WTC11 (cell line): ENCODE data around the gene LECT2. TPM values are rescaled to one million over a fixed set of nuclear protein-coding genes. Genes with fewer than 3 reads are reported as not detected.

Experiments
- ATAC-seq: fragments of 200-7000 bp; cut with Tn5 transposase; 2 replicates; pipeline ENCODE4 v1.10.0; 2021; ENCODE audit warnings: mild to moderate bottlenecking, moderate library complexity
- CTCF ChIA-PET: fragments of 300-600 bp; sonication (Branson Sonifier 250); formaldehyde crosslinking; loops from one replicate; lab custom pipeline; 2021; ENCODE audit warnings: antibody characterized with exemption; lab: Charles Lee
- POLR2A ChIA-PET: fragments of 350-600 bp; sonication (Branson Sonifier 250); formaldehyde crosslinking; loops from one replicate; lab custom pipeline; 2021; ENCODE audit warnings: antibody characterized with exemption; lab: Charles Lee
- DNase-seq: peaks from one replicate; pipeline ENCODE4 v3.0.0; 2021; ENCODE audit warnings: low spot score
- H3K27ac Mint-ChIP-seq: 2 replicates; pipeline ENCODE4 v1.8.0; 2021; ENCODE audit warnings: mixed read lengths
- H3K27me3 Mint-ChIP-seq: 2 replicates; pipeline ENCODE4 v1.8.0; 2021; ENCODE audit warnings: low read depth, mild to moderate bottlenecking, moderate library complexity, mixed read lengths
- H3K36me3 Mint-ChIP-seq: 2 replicates; pipeline ENCODE4 v1.8.0; 2021; ENCODE audit warnings: mixed read lengths
- H3K4me1 Mint-ChIP-seq: 2 replicates; pipeline ENCODE4 v1.8.0; 2022; ENCODE audit warnings: mixed read lengths
- H3K4me3 Mint-ChIP-seq: 2 replicates; pipeline ENCODE4 v1.8.0; 2021; ENCODE audit warnings: mild to moderate bottlenecking, moderate library complexity, mixed read lengths
- H3K9me3 Mint-ChIP-seq: 2 replicates; pipeline ENCODE4 v1.8.0; 2021; ENCODE audit warnings: mixed read lengths
- CTCF ChIP-seq: fragments of 200-600 bp; IDR thresholded peaks from 2 replicates; pipeline ENCODE4 v1.8.0; 2022; ENCODE audit warnings: antibody characterized with exemption
- ESRRA ChIP-seq: sonication (generic); formaldehyde crosslinking; IDR thresholded peaks from 2 replicates; pipeline ENCODE4 v1.8.1; 2022; ENCODE audit warnings: mild to moderate bottlenecking, missing genetic modification reagents, borderline replicate concordance
- FOXK1 ChIP-seq: sonication (generic); formaldehyde crosslinking; IDR thresholded peaks from 2 replicates; pipeline ENCODE4 v1.8.0; 2022; ENCODE audit warnings: mild to moderate bottlenecking, moderate library complexity, missing genetic modification reagents
- GABPB1 ChIP-seq: sonication (generic); formaldehyde crosslinking; IDR thresholded peaks from 2 replicates; pipeline ENCODE4 v1.8.1; 2023; ENCODE audit warnings: mild to moderate bottlenecking, missing genetic modification reagents
- PRRX2 ChIP-seq: fragments of 250-450 bp; sonication (Bioruptor Pico); IDR thresholded peaks from 2 replicates; pipeline ENCODE4 v1.8.0; 2021; ENCODE audit warnings: mild to moderate bottlenecking
- SMAD3 ChIP-seq: sonication (generic); formaldehyde crosslinking; IDR thresholded peaks from 2 replicates; pipeline ENCODE4 v1.8.0; 2022; ENCODE audit warnings: missing genetic modification reagents, mild to moderate bottlenecking, borderline replicate concordance
- TP53 ChIP-seq: sonication (generic); formaldehyde crosslinking; IDR thresholded peaks from 2 replicates; pipeline ENCODE4 v1.8.1; 2023; ENCODE audit warnings: mild to moderate bottlenecking, missing genetic modification reagents
- ZNF219 ChIP-seq: sonication (generic); formaldehyde crosslinking; IDR thresholded peaks from 2 replicates; pipeline ENCODE4 v1.8.0; 2023; ENCODE audit warnings: missing genetic modification reagents, mild to moderate bottlenecking, borderline replicate concordance
- total RNA-seq: library from RNA; stranded (reverse); gene quantifications from 3 replicates; pipeline ENCODE4 v1.2.3, GENCODE V29; 2021
- TF ChIP-seq, protein P1 (sequence below): sonication (generic); formaldehyde crosslinking; IDR thresholded peaks from 2 replicates; pipeline ENCODE4 v1.8.1; 2023; ENCODE audit warnings: mild to moderate bottlenecking, missing genetic modification reagents, moderate library complexity
- TF ChIP-seq, protein P2 (sequence below): sonication (generic); formaldehyde crosslinking; IDR thresholded peaks from 2 replicates; pipeline ENCODE4 v1.8.1; 2023; ENCODE audit warnings: mild to moderate bottlenecking, missing genetic modification reagents, borderline replicate concordance
- TF ChIP-seq, protein P3 (sequence below): sonication (generic); formaldehyde crosslinking; IDR thresholded peaks from 2 replicates; pipeline ENCODE4 v1.8.1; 2023; ENCODE audit warnings: mild to moderate bottlenecking, moderate library complexity, missing genetic modification reagents
- TF ChIP-seq, protein P4 (sequence below): fragments of 250-450 bp; sonication (Bioruptor Pico); IDR thresholded peaks from 2 replicates; pipeline ENCODE4 v2.1.2; 2022; ENCODE audit warnings: mild to moderate bottlenecking, moderate library complexity

The LECT2 gene
- total RNA-seq, 1 experiment from 2014 or later = not detected

GRCh38 chr5:135920199-135920598, 34.6 kb downstream of the LECT2 start:
- POLR2A ChIA-PET = no interaction called here
- DNase-seq (no peak), ATAC-seq (no peak)
- Mint-ChIP-seq H3K27ac (no peak overlapping the region), H3K36me3 (no peaks in the 10 kb centered on the region), H3K4me1 (no peaks in the 10 kb centered on the region), H3K9me3 (no peaks in the 10 kb centered on the region), H3K4me3 (no peak overlapping the region), H3K27me3 (peaks cover 34% of the 10 kb centered on the region)
- TF ChIP-seq PRRX2 (CRISPR knock-in tag) = no peak
- TF ChIP-seq GABPB1 (CRISPR knock-in tag) = no peak
- no peak for TF ChIP-seq FOXK1 (CRISPR knock-in tag)
- no peak for TF ChIP-seq ESRRA (CRISPR knock-in tag)
- no peak for TF ChIP-seq TP53 (CRISPR knock-in tag)
- TF ChIP-seq, protein P1, sequence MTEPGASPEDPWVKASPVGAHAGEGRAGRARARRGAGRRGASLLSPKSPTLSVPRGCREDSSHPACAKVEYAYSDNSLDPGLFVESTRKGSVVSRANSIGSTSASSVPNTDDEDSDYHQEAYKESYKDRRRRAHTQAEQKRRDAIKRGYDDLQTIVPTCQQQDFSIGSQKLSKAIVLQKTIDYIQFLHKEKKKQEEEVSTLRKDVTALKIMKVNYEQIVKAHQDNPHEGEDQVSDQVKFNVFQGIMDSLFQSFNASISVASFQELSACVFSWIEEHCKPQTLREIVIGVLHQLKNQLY (CRISPR knock-in tag) = no peak
- no peak for TF ChIP-seq CTCF
- TF ChIP-seq SMAD3 (CRISPR knock-in tag) = no peak
- CTCF ChIA-PET = no interaction called here

DNA sequence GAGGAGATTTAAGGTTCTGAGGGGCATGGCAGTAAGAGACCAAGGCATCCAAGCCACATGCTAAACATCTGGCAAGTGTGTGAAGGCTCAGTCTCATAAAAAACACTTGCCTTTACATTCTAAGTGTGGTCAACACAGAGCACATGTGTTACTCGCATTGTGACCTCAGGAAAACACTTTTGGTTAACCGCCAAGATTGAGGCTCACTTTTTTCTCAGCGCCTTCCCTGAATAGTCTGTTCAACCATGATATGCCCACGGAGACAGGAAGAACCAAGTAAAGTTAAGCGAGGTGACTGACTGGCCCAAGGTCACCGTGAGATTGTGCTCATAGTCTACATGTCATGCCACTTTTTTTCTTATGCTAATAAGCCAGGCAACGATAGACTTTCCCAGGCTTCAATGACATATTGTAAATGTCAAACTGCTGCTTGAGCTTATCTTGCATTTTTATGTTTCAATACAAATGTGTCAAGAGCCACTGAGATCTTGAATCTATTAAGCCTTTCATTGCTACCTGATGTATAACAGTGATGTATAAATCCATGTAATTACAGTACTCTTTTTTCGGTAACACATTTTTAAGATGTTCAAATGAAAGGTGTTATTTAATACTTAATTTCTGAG, 38.0 kb downstream of the LECT2 start:
- no peaks in the 10 kb centered on the region for H3K36me3 Mint-ChIP-seq
- H3K9me3 Mint-ChIP-seq = no peaks in the 10 kb centered on the region
- ATAC-seq (no peak), DNase-seq (no peak)
- H3K27me3 Mint-ChIP-seq = peaks cover 31% of the 10 kb centered on the region
- POLR2A ChIA-PET = no interaction called here
- TF ChIP-seq, protein P2, sequence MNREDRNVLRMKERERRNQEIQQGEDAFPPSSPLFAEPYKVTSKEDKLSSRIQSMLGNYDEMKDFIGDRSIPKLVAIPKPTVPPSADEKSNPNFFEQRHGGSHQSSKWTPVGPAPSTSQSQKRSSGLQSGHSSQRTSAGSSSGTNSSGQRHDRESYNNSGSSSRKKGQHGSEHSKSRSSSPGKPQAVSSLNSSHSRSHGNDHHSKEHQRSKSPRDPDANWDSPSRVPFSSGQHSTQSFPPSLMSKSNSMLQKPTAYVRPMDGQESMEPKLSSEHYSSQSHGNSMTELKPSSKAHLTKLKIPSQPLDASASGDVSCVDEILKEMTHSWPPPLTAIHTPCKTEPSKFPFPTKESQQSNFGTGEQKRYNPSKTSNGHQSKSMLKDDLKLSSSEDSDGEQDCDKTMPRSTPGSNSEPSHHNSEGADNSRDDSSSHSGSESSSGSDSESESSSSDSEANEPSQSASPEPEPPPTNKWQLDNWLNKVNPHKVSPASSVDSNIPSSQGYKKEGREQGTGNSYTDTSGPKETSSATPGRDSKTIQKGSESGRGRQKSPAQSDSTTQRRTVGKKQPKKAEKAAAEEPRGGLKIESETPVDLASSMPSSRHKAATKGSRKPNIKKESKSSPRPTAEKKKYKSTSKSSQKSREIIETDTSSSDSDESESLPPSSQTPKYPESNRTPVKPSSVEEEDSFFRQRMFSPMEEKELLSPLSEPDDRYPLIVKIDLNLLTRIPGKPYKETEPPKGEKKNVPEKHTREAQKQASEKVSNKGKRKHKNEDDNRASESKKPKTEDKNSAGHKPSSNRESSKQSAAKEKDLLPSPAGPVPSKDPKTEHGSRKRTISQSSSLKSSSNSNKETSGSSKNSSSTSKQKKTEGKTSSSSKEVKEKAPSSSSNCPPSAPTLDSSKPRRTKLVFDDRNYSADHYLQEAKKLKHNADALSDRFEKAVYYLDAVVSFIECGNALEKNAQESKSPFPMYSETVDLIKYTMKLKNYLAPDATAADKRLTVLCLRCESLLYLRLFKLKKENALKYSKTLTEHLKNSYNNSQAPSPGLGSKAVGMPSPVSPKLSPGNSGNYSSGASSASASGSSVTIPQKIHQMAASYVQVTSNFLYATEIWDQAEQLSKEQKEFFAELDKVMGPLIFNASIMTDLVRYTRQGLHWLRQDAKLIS (CRISPR knock-in tag) = no peak
- TF ChIP-seq, protein P3, sequence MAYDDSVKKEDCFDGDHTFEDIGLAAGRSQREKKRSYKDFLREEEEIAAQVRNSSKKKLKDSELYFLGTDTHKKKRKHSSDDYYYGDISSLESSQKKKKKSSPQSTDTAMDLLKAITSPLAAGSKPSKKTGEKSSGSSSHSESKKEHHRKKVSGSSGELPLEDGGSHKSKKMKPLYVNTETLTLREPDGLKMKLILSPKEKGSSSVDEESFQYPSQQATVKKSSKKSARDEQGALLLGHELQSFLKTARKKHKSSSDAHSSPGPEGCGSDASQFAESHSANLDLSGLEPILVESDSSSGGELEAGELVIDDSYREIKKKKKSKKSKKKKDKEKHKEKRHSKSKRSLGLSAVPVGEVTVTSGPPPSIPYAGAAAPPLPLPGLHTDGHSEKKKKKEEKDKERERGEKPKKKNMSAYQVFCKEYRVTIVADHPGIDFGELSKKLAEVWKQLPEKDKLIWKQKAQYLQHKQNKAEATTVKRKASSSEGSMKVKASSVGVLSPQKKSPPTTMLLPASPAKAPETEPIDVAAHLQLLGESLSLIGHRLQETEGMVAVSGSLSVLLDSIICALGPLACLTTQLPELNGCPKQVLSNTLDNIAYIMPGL (CRISPR knock-in tag) = no peak
- TF ChIP-seq, protein P4, sequence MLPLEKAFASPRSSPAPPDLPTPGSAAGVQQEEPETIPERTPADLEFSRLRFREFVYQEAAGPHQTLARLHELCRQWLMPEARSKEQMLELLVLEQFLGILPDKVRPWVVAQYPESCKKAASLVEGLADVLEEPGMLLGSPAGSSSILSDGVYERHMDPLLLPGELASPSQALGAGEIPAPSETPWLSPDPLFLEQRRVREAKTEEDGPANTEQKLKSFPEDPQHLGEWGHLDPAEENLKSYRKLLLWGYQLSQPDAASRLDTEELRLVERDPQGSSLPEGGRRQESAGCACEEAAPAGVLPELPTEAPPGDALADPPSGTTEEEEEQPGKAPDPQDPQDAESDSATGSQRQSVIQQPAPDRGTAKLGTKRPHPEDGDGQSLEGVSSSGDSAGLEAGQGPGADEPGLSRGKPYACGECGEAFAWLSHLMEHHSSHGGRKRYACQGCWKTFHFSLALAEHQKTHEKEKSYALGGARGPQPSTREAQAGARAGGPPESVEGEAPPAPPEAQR (CRISPR knock-in tag) = no peak
- CTCF ChIA-PET = no interaction called here
- H3K27ac Mint-ChIP-seq = no peak overlapping the region
- no peaks in the 10 kb centered on the region for H3K4me1 Mint-ChIP-seq
- no peak overlapping the region for H3K4me3 Mint-ChIP-seq

DNA sequence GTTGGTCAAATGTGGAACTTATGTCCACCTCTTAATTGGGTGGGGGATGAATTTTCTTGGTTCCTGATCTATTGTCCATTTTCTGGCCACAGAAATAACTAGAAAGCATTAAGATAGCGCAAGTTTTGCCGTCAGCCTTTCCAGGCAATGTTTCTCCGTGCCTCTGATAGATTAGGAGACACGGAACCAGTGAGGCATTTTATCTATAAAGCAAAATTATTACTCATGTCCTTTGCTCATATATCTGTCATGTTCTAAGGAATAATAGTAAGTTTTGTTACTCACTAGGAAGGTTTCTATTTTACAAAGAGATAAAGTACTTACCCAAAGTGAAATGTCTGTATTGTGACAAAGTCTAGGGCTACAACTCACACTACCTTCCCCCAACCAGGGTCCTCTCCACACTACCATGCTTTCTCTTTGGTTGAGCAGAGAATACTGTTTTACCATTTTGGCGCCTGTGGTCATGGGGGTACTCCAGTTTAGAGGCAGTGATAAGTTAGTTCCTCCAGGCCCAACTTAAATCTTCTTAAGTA, 39.2 kb downstream of the LECT2 start:
- peaks cover 31% of the 10 kb centered on the region for H3K27me3 Mint-ChIP-seq
- no peak for DNase-seq
- POLR2A ChIA-PET = no interaction called here
- ATAC-seq = no peak
- no peaks in the 10 kb centered on the region for H3K9me3 Mint-ChIP-seq
- H3K36me3 Mint-ChIP-seq = no peaks in the 10 kb centered on the region
- no peak overlapping the region for H3K4me3 Mint-ChIP-seq
- no peaks in the 10 kb centered on the region for H3K4me1 Mint-ChIP-seq
- no peak overlapping the region for H3K27ac Mint-ChIP-seq
- TF ChIP-seq ZNF219 (CRISPR knock-in tag) = no peak
- CTCF ChIA-PET = no interaction called here
